COLO668 (cell line): ENCODE measurements around the gene RYR1.
A peak's percentile ranks its signal among the peaks of the same experiment; 100 is the strongest.
"Not testable (repeated sequence)": the region's sequence is repeated elsewhere in the genome, so short reads cannot be mapped to it uniquely, and the experiment has no call there.

Experiments used
- DNase-seq: peaks from one replicate; lab custom pipeline; 2025; ENCODE audit not compliant: unreplicated experiment; lab: John Stamatoyannopoulos, UW

Gene RYR1

DNA sequence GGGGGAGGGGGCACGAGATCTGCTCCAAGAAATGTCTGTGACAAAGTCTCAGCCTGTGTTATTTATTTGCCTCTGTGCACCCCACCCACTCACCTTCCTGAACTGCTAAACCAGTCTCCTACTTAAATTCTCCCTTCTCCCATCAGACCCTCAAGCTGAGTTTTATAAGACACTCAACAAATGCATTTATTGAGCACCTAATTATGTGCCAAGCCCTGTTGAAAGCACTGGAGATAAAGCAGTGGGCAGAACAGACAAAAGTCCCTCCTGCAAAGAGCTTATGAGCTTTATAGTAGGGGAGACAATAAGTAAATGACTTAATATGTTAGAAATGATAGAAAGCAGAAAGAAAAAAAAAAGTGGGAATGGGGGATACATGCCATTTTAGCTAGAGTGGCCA, 34.0 kb upstream of the RYR1 start:
- no peak for DNase-seq

DNA sequence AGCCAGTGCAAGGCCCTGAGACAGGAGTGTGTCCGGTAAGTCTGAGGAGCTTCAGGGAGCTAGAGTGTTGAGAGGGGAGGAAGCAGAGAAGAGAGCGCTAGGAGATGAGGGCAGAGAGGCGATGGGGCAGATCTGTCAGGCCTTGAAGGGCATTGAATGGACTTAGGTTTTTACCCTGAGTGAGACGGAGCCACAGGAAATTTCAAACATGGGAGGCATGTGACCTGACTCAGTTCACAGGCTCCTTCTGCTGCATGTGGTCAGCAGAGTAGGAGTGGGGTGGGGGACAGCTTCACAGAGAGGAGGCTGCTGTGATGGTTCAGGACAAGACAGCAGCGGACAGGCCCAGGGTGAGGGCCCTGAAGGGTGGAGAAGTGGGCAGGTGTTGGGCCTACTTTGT, 33.1 kb upstream of the RYR1 start:
- DNase-seq: no peak

DNA sequence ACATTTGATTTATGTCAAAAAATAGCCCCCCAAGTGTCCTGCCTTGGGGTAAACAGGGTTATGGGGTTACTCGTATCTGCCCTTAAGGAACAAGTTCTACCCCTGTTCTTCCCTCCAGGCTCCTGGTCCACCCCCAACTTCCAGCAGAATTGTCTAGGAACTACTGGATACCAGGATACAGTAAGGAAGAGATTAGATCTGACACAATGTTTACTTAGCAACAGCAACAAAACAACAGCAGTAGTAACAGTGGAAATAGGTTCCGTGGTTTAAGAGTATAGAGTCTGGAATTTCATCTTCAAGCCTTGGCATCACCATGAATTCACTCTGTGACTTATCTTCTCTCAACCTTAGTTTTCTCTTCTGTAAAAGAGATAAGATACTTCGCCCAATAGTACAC, 32.3 kb upstream of the RYR1 start:
- DNase-seq: no peak

DNA sequence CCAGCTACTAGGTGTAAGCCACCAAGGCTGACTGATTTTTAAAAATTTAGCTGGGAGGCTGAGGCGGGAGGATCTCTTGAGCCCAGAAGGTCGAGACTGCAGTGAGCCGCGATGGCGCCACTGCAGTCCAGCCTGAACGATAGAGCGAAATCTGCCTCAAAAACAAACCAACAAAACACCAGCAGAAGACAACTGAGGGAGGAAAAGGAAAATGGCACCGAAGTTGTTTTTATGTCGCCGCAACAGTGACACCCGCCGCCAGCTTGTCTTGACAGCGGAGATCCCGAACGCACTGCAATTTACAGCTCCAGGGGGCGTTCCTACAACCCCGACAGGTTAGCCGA, 30.9 kb upstream of the RYR1 start:
- DNase-seq: no peak

DNA sequence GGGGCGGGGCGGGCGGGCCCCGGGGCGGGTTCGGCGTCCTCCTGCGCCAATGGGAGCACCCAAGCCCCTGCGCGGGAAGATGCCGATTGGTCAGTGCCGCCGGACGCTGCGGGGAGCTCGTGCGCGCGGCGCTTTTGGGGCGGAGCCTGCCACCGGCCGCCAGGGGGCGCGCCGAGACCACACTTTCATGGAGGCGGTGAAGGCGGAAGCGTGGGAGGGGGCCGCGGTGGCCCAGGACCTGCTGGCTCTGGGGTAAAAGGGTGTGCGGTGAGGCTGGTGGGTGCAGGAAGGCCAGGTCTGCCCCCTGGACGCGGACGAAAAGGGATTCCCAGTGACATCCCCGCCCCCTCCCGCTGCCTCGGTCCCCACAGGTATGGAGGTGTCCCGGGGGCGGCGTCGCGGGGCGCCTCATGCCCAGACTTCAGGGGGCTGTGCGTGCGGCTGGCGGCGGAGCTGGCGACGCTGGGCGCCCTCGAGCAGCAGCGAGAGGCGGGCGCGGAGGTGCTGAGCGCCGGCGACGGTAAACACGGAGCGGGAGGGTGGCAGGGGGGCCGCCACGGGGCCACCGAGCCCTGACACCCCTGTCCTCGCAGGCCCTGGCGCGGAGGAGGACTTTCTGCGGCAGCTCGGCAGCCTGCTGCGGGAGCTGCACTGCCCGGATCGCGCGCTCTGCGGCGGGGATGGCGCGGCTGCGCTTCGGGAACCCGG, 30.4 kb upstream of the RYR1 start, which contains the start of gene FAM98C:
FAM98C (plus strand) TSS at position 127 of the 708 bp plus-strand sequence; CDS start at position 188, 61 bp downstream.
- peak; percentile 97 for DNase-seq

DNA sequence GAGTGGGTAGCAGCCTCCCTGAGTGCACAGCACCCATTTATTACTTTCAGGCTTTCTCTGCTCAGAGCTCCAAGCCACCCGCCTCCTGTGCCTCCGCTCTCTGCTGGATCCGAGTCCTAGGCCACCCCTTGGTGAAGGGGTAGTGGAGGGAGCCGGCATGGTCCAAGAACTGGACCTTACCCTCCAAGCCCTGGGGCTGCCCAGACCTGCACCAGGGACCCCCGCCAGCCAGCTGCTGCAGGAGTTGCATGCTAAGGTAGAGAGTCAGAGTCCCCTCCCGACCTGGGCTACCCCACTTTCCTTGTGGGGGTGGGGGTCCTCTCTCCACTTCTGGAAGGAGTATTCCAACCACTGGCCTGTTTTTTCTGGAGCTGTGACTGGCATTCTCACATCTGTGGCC, 28.6 kb upstream of the RYR1 start:
- DNase-seq: no peak

DNA sequence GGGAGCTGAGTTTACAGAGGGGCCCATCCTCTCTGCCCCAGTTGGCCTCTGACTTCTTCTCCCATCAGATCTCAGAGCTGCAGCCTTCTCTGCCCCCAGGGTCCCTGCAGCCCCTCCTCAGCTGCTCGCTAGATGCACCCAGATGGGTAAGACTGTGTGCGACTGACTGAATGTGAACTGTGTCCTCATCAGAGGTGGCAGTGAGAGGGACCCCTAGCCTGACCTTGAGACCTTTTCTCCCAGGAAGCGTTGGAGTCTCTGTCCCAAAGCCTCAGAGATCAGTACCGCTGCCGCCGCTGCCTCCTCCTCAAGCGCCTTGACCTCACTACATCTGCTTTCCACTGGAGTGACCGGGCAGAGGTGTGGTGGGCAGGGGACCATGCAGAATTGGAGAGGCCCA, 28.2 kb upstream of the RYR1 start:
- DNase-seq: no peak

DNA sequence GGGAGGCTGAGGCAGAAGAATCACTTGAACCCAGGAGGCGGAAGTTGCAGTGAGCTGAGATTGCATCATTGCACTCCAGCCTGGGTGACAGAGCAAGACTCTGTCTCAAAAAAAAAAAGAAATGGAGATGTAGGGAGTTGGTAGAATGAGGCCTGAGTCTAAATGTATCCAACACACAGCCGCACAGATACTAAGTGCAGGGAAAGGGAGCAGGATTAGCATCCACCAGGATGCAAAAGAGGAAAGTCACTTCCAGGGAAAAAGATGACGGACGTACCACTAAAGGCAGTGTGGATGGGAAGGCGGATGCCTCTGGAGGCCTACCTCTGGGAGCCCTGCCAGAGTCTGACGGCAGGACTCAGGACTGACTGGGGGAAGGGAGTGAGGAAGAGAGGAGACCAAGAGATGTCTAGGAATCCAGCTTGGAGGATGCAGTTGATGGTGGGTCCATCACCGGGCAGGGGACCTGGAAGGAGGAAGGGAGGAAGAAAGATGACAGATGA, 23.8 kb upstream of the RYR1 start:
- no peak for DNase-seq

DNA sequence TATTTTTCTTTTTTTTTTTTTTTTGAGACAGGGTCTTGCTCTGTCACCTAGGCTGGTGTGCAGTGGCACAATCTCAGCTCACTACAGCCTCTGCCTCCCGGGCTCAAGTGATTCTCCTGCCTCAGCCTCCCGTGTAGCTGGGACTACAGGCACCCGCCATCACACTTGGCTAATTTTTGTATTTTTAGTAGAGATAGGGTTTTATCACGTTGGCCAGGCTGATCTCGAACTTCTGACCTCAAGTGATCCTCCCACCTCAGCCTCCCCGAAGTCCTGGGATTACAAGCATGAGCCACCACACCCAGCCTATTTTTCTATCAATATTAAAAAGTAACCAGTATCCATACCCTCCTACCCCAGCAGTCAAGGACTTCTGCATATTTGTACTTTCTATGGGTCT, 23.1 kb upstream of the RYR1 start:
- not testable (repeated sequence) for DNase-seq

DNA sequence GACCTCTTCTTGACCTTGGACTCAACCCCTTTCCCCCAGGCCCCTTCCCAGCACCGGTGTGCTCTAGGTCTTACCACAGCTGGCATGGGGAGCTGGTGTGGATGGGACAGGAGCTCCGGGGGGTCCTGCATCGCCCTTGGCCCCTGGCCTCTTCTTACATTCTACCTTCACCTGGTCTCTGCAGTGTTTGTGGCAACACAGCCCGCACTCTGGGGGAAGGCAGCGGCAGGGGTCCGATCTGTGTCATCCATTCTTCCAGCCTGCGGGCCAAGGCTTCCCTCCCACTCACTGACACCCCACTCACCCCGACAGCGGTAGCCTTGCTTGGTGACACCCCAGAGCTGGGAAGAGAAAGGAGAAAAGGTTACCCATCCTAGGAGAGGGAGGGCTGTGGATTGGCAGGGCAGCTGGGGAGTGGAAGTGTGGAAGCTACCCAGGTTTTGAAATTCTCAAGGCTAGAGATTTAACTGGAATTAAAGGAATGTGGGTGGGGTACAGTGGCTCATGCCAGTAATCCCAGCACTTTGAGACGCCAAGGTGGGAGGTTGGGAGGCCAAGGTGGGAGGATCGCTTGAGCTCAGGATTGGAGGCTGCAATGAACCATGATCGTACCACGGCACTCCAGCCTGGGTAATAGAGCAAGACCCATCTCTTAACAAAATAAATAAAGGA, 22.3 kb upstream of the RYR1 start:
- no peak for DNase-seq

DNA sequence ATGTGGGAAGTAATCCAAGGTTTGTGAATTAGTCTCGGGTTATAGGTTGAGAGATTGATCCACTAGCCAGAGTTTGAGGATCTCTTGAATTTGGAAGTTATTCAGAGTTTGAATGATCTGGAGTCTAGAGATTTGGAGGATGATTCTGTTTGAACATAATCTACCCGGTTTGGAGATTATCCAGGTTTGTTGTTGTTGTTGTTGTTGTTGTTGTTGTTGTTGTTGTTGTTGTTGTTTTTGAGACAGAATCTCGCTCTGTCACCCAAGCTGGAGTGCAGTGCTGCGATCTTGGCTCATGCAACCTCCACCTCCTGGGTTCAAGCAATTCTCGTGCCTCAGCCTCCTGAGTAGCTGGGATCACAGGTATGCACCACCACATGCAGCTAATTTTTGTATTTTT, 21.6 kb upstream of the RYR1 start:
- not testable (repeated sequence) for DNase-seq

DNA sequence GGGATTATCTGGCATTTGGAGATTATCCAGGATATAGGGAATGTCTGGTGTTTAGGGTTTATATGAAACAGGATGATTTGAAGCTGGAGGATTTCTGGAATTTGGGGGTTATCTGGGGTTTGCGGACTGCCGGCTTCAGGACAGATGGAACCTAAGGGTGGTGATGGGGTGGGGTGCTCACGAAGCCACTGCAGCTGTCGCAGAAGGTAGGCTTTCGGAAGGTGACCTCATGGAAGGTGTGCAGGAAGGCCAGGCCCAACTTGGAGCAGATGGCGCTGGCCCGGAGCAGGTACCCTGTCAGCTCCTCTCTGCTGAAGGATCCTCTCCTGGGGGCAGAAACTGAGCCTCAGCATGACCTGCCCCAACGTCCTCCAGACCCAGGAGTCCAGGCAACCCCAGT, 21.0 kb upstream of the RYR1 start:
- no peak for DNase-seq

DNA sequence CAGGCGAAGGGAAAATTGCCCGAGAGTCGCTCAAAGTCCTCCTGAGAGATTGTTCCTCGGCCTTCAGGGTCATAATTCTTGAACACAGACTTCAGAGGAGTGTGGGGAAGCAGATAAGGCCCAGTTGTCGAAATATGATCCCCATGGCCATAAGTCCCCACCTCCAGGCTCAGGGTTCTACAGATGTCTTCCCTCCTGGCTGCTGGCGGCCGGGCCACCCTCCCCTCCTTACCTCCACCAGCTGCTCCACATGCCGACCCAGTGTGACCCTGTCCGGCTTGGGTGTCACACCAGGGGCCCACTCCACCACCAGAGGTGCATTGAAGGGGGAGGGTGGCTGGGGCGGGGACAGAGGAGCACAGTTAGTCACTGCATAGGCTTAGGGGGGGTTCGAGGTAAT, 20.5 kb upstream of the RYR1 start:
- DNase-seq: no peak

DNA sequence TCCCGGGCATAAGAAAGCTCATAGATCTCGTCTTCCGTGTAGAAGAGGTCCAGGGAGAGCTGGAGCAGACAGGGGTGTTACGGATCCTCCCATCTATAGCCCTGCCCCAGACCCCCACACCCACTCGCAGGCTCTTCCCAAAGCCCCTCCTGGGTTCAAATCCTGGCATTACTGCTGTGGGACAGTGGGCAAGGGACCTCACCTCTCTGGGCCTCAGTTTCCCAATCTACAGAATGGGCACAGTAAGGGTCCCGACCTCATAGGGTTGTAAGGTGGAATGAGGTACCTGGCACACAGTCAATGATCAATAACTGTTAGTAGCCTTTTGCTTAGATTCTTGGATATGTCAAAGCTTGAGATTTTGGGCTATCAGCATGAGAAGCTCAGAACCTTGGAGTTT, 20.1 kb upstream of the RYR1 start:
- no peak for DNase-seq

DNA sequence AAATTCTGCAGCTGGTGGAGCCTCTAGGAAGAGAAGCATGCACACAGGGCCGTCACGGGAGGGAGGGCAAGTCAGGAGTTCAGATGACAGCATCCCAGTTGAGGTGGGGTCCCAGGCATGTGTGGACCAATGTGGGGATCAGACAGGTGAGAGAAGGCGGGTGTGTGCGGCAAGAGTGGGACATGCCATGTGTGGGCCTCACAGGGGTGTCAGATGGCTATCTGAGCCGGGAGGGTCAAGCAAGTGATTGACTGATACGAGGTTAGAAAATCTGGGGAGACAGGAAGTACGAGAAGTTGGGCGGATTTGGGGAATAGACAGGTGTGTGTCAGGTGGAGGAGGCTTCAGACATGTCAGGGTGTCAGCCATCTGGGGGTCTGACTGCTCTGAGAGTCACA, 16.3 kb upstream of the RYR1 start:
- DNase-seq: no peak

DNA sequence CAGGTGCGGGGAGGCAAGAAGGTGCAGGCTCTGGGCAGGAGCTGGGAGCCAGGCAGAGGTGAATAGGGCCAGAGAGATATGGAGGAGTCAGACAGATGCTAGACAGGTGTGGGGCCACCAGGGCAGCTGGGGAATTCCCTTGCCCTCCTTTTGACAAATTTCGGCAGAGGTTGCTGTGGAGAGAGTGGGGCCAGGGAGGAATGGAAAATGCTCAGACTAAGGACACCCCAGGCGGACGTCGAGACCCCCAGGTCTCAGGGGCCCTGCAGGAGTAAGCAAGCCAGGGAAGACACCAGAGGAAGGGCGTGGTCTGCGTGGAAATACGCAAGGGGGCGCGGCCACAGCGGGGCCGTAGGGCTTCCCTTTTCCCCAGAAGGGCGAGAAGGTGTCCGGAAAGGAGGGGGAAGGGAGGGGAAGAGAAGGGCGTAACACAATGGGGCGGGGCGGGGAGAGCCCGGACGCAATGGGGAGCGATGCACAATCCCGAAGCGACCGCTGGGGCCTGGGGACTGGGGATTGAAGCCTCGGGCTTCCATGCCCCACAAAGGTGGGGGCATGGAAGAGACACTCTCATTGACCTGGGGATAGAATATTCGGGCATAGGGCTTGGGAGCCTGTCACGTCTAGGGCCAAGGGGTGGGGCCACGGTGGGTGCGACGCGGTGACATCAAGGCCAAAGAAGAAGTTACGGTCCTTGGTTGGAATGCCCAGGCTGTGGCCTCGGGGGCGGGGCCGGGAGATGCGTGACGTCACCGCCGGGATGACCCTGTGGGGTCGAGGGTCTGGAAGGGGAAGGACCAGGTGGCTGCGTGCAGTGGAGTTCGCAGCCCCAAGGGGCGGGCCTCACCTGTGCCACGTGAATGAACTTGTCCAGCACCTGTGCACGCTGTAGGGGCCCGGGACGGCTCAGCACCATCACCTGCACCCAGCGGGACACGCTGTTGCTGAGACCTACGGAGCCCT, 15.7 kb upstream of the RYR1 start:
- DNase-seq: peak; percentile 54

DNA sequence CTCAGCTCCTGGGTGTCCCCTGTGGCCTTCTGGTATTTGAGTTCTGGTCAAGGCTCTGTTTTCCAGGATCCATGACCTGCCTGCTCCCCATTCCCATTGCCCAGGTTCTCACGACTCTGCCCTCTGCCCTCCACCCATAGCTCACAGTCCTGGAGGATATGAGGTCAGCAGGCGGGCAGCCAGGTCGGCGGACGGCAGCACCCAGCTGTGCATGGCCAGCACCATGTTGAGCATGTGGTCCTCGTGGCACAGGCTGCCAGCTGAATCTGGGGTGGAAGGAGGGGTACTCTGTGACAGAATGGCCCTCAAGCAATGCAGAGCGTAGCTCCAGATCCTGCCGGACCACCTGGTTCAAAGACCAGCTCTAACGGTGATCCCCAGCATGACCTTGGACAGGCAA, 12.6 kb upstream of the RYR1 start:
- DNase-seq: no peak

DNA sequence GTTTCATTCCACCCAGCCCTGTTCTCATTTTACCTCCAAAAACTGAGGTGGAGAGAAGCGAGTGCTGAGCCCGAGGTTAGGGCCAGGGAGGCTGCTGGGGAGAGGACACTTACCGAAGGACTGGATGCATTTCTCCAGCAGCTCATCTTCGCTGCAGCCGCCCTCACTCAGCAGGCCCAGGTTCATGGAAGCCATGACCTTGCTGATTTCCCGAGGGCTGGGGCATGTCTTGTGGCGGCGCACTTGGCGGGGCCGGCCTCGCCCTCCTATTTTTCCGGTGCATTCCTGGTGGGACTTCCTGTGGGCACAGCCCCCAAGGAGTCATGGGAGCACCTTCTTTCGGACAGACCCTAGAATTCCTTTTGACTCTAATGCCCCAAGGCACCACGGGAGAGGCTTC, 11.6 kb upstream of the RYR1 start:
- no peak for DNase-seq

DNA sequence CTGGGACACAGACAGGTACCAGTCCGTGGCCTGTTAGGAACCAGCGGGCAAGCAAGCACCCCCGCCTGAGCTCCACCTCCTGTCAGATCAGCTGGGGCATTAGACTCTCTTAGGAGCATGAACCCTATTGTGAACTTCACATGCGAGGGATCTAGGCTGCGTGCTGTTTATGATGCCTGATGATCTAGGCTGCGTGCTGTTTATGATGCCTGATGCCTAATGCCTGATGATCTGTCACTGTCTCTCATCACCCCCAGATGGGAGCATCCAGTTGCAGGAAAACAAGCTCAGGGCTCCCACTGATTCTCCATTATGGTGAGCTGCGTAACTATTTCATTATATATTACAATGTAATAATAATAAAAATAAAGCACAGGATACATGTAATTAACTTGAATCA, 11.1 kb upstream of the RYR1 start:
- no peak for DNase-seq

DNA sequence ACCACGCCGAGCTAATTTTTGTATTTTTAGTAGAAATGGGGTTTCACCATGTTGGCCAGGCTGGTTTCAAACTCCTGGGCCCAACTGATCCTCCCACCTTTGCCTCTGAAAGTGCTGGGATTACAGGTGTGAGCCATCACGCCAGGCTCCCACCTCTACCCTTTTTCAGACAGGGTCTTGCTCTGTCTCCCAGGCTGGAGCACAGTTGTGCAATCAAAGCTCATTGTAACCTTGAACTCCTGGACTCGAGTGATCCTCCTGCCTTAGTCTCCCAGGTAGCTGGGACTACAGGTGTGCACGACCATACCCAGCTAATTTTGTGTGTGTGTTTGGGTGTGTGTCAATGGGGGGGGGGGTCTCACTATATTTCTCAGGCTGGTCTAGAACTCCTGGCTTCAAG, 9.2 kb upstream of the RYR1 start:
- no peak for DNase-seq

DNA sequence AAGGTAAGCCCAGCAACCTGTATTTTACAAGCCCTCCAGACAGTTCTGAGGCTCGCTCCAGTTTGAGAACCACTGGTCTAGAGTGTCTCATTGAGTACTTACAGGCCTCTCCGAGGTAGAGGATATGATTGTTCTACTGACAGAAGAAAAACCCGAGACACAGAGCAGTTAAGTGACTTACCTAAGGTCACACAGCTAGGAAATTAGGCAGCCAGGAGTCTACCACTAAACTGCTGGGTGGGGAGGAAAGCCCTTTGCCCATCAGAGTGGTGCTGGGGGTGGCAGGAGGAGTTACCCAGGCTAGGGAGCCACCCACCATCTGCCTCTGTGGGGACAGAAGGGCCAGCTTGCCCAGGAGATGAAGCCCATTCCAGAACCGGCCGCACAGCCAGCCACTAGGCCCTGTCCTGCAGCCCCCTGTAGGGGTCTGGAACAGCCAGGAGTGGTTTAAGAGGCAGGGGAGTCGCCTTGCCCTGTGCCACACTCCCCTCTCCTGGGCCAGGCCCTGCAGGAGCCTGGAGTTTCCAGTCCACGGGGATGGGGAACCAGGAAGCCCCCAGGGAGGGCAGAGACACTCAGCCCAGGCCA, 8.2 kb upstream of the RYR1 start:
- no peak for DNase-seq
